GM12875 (cell line): ENCODE measurements around the gene UBA52.
"Not testable (repeated sequence)": the region's sequence is repeated elsewhere in the genome, so short reads cannot be mapped to it uniquely, and the experiment has no call there.

ENCODE experiments used
- H3K4me3 ChIP-seq: one replicate; pipeline ENCODE4 v1.5.1; 2011; ENCODE audit warnings: low read depth, low read length, control low read depth
- TF ChIP-seq, protein P1 (sequence below): IDR thresholded peaks from 2 replicates; pipeline ENCODE4 v1.5.1; 2011; ENCODE audit warnings: low read depth, mild to moderate bottlenecking, control low read depth, inconsistent platforms, low read length, moderate library complexity, borderline replicate concordance; ENCODE audit not compliant: insufficient read depth

Gene UBA52

DNA sequence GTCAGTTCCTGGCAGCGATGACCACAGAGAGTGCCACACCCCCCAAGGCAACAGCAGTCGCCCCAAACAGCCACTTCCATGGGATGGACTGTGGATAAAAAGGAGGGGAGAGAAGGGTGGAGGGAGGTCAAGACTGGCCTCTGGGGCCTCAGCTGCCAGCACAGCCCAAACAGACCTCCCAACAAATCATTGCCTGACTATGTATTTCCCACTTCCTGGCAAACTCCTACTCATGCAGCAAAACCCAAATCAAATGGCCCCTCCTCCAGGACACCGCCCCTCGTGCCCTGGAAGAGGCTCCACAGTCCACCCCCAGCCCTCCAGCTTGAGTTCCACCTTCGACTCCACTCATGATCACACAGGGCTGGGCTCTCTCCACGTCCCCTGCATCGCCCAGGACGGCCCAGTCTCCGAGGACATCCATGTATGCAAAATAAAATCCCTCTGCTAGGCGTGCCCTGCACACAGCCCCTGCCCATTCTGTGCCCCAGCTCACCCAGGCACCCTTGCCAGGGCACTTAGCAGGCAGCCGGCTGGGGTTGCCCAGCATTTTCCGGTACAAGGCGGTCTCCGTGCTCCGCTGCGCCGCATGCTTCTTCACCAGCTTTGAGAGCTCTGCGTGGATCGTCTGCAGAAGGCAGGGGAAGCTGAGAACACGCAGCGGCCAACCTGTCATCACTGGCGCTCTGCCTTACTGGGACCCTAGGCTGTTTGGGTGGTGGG is 39.3 kb upstream of the UBA52 start:
- TF ChIP-seq, protein P1, sequence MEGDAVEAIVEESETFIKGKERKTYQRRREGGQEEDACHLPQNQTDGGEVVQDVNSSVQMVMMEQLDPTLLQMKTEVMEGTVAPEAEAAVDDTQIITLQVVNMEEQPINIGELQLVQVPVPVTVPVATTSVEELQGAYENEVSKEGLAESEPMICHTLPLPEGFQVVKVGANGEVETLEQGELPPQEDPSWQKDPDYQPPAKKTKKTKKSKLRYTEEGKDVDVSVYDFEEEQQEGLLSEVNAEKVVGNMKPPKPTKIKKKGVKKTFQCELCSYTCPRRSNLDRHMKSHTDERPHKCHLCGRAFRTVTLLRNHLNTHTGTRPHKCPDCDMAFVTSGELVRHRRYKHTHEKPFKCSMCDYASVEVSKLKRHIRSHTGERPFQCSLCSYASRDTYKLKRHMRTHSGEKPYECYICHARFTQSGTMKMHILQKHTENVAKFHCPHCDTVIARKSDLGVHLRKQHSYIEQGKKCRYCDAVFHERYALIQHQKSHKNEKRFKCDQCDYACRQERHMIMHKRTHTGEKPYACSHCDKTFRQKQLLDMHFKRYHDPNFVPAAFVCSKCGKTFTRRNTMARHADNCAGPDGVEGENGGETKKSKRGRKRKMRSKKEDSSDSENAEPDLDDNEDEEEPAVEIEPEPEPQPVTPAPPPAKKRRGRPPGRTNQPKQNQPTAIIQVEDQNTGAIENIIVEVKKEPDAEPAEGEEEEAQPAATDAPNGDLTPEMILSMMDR, result no peak
- H3K4me3 ChIP-seq, result no peak overlapping the region

DNA sequence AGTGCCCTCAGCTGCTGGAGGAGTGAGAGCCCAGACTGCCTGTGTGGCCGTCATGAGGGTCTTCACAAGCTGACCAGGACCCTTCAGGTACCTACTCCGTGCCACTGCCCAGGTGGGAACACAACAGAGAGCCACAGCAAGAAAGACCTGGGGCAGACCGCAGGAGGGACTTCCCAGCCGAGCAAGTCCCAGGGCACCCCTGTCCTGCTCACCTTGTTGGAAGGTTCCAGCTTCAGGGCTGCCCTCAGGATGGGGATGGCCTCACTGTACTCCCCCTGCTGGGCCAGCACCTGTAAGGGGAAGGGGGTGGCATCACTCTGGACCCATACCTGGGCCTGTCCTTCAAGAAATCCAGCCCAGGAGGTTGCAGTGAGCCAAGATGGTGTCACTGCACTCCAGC is 38.6 kb upstream of the UBA52 start:
- TF ChIP-seq, protein P1, result no peak
- H3K4me3 ChIP-seq, result no peak overlapping the region

DNA sequence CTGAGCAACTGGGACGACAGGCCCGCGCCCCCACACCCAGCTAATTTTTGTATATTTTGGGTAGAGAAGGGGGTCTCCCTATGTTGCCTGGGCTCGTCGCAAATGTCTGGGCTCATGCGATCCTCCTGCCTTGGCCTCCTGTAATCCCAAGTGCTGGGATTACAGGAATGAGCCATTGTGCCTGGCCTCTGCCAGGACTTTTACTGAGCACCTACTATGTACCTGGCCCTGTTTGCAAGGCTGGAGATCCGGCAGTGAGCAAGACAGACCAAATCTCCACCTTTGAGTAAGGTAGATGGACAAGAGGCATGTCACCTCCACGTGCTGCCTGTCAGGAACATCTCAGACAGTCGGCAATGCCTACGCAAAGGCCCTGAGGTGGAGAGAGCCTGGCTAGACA is 35.2 kb upstream of the UBA52 start:
- TF ChIP-seq, protein P1, result no peak
- no peak overlapping the region for H3K4me3 ChIP-seq

DNA sequence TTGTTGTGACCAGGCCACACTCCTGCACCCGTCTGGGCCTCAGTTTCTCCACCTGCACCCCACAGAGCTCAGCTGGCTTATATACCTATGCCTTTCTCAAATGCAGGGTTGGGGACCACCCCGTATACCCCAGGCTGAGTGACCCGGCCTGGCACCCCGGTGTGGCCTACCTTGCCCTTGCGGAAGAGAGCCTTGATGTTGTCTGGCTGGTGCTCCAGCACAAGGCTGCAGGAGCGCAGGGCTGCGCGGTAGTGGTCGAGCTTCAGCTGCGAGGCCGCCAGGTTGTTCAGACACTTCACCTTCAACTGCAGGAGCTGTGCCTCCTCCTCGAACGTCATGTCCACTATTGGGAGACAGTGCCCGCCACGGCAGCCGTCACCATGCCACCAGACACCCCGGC is 34.2 kb upstream of the UBA52 start:
- H3K4me3 ChIP-seq, result no peak overlapping the region
- TF ChIP-seq, protein P1, result no peak

DNA sequence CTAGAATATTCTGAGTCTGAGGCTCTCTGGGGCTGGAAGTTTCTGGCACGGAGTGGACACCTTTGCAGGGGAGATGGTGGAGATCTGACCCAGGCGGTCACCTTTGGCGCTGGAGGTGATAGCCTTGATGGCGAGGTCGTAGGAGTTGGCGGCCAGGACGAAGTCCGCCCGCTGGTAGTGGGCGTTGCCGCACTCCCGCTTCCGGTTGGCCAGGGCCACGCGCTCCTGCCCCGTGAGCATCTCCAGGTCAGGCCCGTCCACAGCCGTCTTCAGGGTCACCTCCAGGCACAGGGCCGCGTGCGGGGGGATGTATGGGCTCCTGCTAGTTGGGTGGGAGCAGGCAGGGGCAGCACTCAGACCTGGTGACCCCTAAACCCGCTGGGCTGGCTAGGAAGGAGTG is 33.5 kb upstream of the UBA52 start:
- TF ChIP-seq, protein P1, result no peak
- no peak overlapping the region for H3K4me3 ChIP-seq

DNA sequence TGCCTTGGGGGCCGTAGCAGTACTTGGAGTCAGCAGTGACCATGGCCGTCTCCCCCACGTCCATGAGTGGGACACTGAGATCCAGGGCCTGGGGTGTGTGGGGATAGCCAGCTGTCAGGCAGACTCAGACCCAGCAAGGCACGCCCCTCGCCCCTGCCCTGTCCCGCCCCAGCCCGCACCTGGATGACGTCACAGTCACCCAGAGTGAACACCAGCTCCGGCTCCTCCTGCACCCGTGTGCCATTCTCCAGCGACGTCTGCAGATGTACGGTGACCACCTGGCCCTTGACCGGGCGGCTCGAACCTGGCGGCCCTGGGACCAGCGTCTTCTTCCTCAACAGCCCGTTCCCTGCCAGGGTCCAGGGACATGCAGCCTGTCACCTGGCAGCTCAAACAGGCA is 32.3 kb upstream of the UBA52 start:
- TF ChIP-seq, protein P1, result no peak
- H3K4me3 ChIP-seq, result no peak overlapping the region

DNA sequence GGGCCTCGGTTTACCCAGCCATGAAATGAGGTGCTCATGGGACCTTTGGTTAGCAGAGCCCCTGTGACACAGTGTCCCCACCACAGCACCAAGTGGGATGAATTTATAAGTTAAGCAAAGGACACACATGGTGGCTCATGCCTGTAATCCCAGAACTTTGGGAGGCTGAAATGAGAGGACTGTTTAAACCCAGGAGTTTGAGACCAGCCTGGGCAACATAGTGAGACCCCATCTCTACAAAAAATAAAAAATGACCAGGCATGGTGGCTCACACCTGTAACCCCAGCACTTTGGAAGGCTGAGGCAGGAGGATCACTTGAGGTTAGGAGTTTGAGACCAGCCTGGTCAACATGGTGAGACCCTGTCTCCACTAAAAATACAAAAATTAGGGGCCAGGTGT is 31.5 kb upstream of the UBA52 start:
- H3K4me3 ChIP-seq, result not testable (repeated sequence)
